Thyroid gland (tissue), 4 donors: ENCODE data around the gene GALNT15.

Experiments used
- CTCF ChIP-seq, 6 experiments: fragments of 200-600 bp in 3 of 6; fragments of 450-650 bp in 3 of 6; sonication (generic) in 3 of 6; IDR thresholded peaks; one replicate each; pipeline ENCODE4 v1.5.1; 2016 to 2019; ENCODE audit warnings: antibody characterized with exemption in 6 of 6, mild to moderate bottlenecking in 2 of 6, inconsistent platforms in 1 of 6, moderate library complexity in 1 of 6
- POLR2A ChIP-seq, 2 donors: fragments of 450-650 bp; IDR thresholded peaks; one replicate each; pipeline ENCODE4 v1.6.1; 2017; ENCODE audit warnings: antibody characterized with exemption in 2 of 2, mild to moderate bottlenecking in 2 of 2, moderate library complexity in 1 of 2

GRCh38 chr3:16222547-16222946 lies 48.1 kb downstream of the GALNT15 start:
- TF ChIP-seq POLR2A (IDR thresholded peaks at IDR 0.05), result no peak
- no peak for TF ChIP-seq CTCF (IDR thresholded peaks at IDR 0.05)
